ENCODE results near the gene ALDH2. TPM values are rescaled to one million over a fixed set of nuclear protein-coding genes. Genes with fewer than 3 reads are reported as not detected.

The ALDH2 gene
- total and polyA plus RNA-seq, 2 of the 8 experiments (the other 6 are each of a cell fraction or from before 2014, with no cell fraction given) = 25.4 to 43.8 TPM

- CTCF ChIA-PET (ENCODE audit: partially characterized antibody) = interaction anchor here (0.7 to 9.1 kb wide), 7 partner anchors 10 to 86 kb away, joined by 3 to 165 read pairs (median 3); no protein-coding TSS in a partner anchor
Measured at GRCh38 chr12:111758120-111758561, 8.6 kb upstream of the ALDH2 start.

More at GRCh38 chr12:111758120-111758561, 8.6 kb upstream of the ALDH2 start:
- Histone ChIP-seq H3K9me3 (ENCODE audit: insufficient read depth in 2 of 2, low read depth in 1 of 2, low read length in 1 of 2) (no peaks in the 10 kb centered on the region), H3K27me3 (replicated peaks in 1 of 4; ENCODE audit: control insufficient read depth in 3 of 4, extremely low read depth in 1 of 4, insufficient read depth in 3 of 4, low read length in 3 of 4) (no peaks in the 10 kb centered on the region), H3K4me1 (replicated peaks in 1 of 4; ENCODE audit: control insufficient read depth in 3 of 4, insufficient read depth in 4 of 4, low read length in 3 of 4) (peaks cover 0 to 11% (median 8%) of the 10 kb centered on the region in 4 experiments; a peak in 2 of 7 replicates), H3K79me2 (ENCODE audit: control insufficient read depth in 1 of 2, insufficient read depth in 2 of 2, low read length in 2 of 2) (no peaks in the 10 kb centered on the region), H3K9ac (replicated peaks in 1 of 4; ENCODE audit: extremely low read depth in 1 of 4, low read depth in 3 of 4, low read length in 3 of 4) (no peak overlapping the region; a peak in 1 of 7 replicates), H4K20me1 (replicated peaks in 1 of 2; ENCODE audit: control insufficient read depth in 1 of 2, insufficient read depth in 2 of 2, low read length in 2 of 2) (peaks cover 0 to 4% of the 10 kb centered on the region in 2 experiments), H3K56ac (replicated peaks; ENCODE audit: insufficient read length, low read depth, low read length) (no peak overlapping the region), H3K23me2 (ENCODE audit: low read depth, low read length) (no peaks in the 10 kb centered on the region), H3K79me1 (ENCODE audit: low read depth, low read length) (no peaks in the 10 kb centered on the region), H3K4ac (replicated peaks; ENCODE audit: insufficient read length, low read depth, low read length) (no peak overlapping the region), H3K4me2 (ENCODE audit: insufficient read depth in 1 of 2, low read depth in 2 of 2, low read length in 2 of 2) (0 out of 4 replicates have a peak overlapping the region, but pooled peaks of 1 of the 2 experiments have one; percentile 4), H3K23ac (ENCODE audit: insufficient read length) (no peak overlapping the region), H2BK120ac (replicated peaks; ENCODE audit: low read depth, low read length) (no peak overlapping the region), H2AFZ (ENCODE audit: low read length) (no peak overlapping the region), H3K14ac (ENCODE audit: insufficient read length) (no peak overlapping the region), H2BK12ac (ENCODE audit: low read depth, low read length) (0 out of 2 replicates have a peak overlapping the region, but pooled peaks have one; percentile 39), H3K27ac (ENCODE audit: low read depth, low read length) (no peak overlapping the region), H3K36me3 (ENCODE audit: control insufficient read depth in 2 of 4, insufficient read depth in 4 of 4, low read length in 3 of 4) (no peaks in the 10 kb centered on the region), H4K91ac (replicated peaks; ENCODE audit: insufficient read length, low read length) (no peak overlapping the region), H2BK20ac (ENCODE audit: low read length) (no peak overlapping the region), H3K18ac (ENCODE audit: extremely low read depth, low read length) (peak overlapping the region; percentile 48; the same call in 1 of the 2 replicates), H2BK15ac (ENCODE audit: low read length) (no peak overlapping the region), H2BK5ac (ENCODE audit: low read depth, low read length) (no peak overlapping the region; the same call in 1 of the 2 replicates), H4K8ac (ENCODE audit: extremely low read depth, insufficient read depth, low read length) (peak overlapping the region; percentile 43; the same call in 1 of the 2 replicates), H3K4me3 (ENCODE audit: extremely low read depth in 1 of 4, insufficient read depth in 2 of 4, low read depth in 3 of 4, low read length in 4 of 4) (no peak overlapping the region), H2AK5ac (ENCODE audit: low read depth, low read length) (no peak overlapping the region), H4K5ac (ENCODE audit: insufficient read length, low read depth, low read length) (no peak overlapping the region)
- POLR2A ChIA-PET (ENCODE audit: partially characterized antibody) = interaction anchor here (0.6 to 4.5 kb wide), 4 partner anchors 9 to 117 kb away, joined by 3 to 18 read pairs (median 6); partner anchors contain the start of gene ALDH2
- DNase-seq (ENCODE audit: low read depth in 1 of 2, low spot score in 2 of 2) (peak in 1 of 2 experiments; percentile 54), FAIRE-seq (no peak)
- peak in 1 of 2 experiments; percentile 13; a peak in 1 of 3 replicates for TF ChIP-seq EP300 (IDR thresholded peaks at IDR 0.05; ENCODE audit: borderline replicate concordance in 1 of 2, low read depth in 2 of 2, low read length in 2 of 2)
- TF ChIP-seq ASH2L (IDR thresholded peaks at IDR 0.05; ENCODE audit: low read length) = no peak
- TF ChIP-seq JUN (IDR thresholded peaks at IDR 0.05; ENCODE audit: low read depth, low read length) = no peak
- TF ChIP-seq TEAD4 (IDR thresholded peaks at IDR 0.05; ENCODE audit: low read depth, low read length) = peak; percentile 32; the same call in 1 of the 2 replicates
- 88% methylated on average over 9 of the region's 9 CpGs; no CpG with 5 or more reads in 1 of the 2 experiments for WGBS, 2 experiments (ENCODE audit: extremely low coverage in 1 of 2, insufficient coverage in 1 of 2, insufficient read length in 1 of 2, insufficient replicate concordance in 2 of 2, low coverage in 1 of 2, low lambda C conversion rate in 2 of 2, missing lambda C conversion rate in 1 of 2)
